ENCODE measurements around the gene COL23A1.

DNA sequence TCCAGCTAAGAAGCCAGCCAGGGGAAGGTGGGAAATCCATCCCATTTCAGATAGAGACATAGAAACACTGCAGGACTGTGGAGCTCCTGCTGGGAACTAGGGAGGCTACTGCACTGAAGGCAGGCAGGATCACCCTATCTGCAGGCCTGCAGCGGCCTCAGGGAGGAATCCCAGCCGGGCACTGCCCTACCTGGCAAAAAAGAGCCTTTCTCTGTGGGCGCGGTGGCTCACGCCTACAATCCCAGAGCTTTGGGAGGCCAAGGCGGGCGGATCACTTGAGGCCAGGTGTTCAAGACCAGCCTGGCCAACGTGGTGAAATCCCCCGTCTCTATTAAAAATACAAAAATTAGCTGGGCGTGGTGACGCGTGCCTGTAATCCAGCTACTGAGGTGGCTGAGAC is 286.2 kb downstream of the COL23A1 start:
- TF ChIP-seq, protein P1, sequence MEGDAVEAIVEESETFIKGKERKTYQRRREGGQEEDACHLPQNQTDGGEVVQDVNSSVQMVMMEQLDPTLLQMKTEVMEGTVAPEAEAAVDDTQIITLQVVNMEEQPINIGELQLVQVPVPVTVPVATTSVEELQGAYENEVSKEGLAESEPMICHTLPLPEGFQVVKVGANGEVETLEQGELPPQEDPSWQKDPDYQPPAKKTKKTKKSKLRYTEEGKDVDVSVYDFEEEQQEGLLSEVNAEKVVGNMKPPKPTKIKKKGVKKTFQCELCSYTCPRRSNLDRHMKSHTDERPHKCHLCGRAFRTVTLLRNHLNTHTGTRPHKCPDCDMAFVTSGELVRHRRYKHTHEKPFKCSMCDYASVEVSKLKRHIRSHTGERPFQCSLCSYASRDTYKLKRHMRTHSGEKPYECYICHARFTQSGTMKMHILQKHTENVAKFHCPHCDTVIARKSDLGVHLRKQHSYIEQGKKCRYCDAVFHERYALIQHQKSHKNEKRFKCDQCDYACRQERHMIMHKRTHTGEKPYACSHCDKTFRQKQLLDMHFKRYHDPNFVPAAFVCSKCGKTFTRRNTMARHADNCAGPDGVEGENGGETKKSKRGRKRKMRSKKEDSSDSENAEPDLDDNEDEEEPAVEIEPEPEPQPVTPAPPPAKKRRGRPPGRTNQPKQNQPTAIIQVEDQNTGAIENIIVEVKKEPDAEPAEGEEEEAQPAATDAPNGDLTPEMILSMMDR (IDR thresholded peaks at IDR 0.05) = no peak
- TF ChIP-seq POLR2A (IDR thresholded peaks at IDR 0.05) = no peak
- no peak for TF ChIP-seq EP300 (IDR thresholded peaks at IDR 0.05)
- no peak for TF ChIP-seq POLR2AphosphoS5 (IDR thresholded peaks at IDR 0.05)

Data from gastroesophageal sphincter (tissue), 3 donors.